GM18502 (cell line): ENCODE measurements around the gene RAPGEF1.

ENCODE experiments used
- ATAC-seq: cut with Tn5 transposase; IDR thresholded peaks from one replicate; pipeline ENCODE4 v1.9.1; 2021; ENCODE audit warnings: mild to moderate bottlenecking; ENCODE audit not compliant: unreplicated experiment, poor library complexity

Gene RAPGEF1

GRCh38 chr9:131616983-131617604 is 122.8 kb downstream of the RAPGEF1 start:
- ATAC-seq: no peak

- ATAC-seq: no peak
Measured at GRCh38 chr9:131614340-131614915, 125.4 kb downstream of the RAPGEF1 start.

- no peak for ATAC-seq
Measured at GRCh38 chr9:131613921-131614320, 126.0 kb downstream of the RAPGEF1 start.

- ATAC-seq: no peak
Measured at GRCh38 chr9:131612851-131613250, 127.0 kb downstream of the RAPGEF1 start.

GRCh38 chr9:131611586-131612315 is 128.1 kb downstream of the RAPGEF1 start:
- no peak for ATAC-seq

- ATAC-seq: no peak
Measured at GRCh38 chr9:131610231-131610761, 129.6 kb downstream of the RAPGEF1 start.

- no peak for ATAC-seq
Measured at GRCh38 chr9:131609099-131609830, 130.6 kb downstream of the RAPGEF1 start.

- ATAC-seq: no peak
Measured at GRCh38 chr9:131608493-131609037, 131.3 kb downstream of the RAPGEF1 start.

GRCh38 chr9:131607591-131607990 is 132.3 kb downstream of the RAPGEF1 start:
- no peak for ATAC-seq

- no peak for ATAC-seq
Measured at GRCh38 chr9:131606896-131607567, 132.8 kb downstream of the RAPGEF1 start.

- ATAC-seq: no peak
Measured at GRCh38 chr9:131605770-131606590, 133.9 kb downstream of the RAPGEF1 start.

GRCh38 chr9:131603711-131604439 is 136.0 kb downstream of the RAPGEF1 start:
- ATAC-seq: no peak

- no peak for ATAC-seq
Measured at GRCh38 chr9:131603199-131603598, 136.7 kb downstream of the RAPGEF1 start.

GRCh38 chr9:131601683-131602181 is 138.1 kb downstream of the RAPGEF1 start:
- no peak for ATAC-seq

- no peak for ATAC-seq
Measured at GRCh38 chr9:131598121-131598520, 141.8 kb downstream of the RAPGEF1 start.

- no peak for ATAC-seq
Measured at GRCh38 chr9:131597246-131597645, 142.6 kb downstream of the RAPGEF1 start.

- no peak for ATAC-seq
Measured at GRCh38 chr9:131596430-131596743, 143.5 kb downstream of the RAPGEF1 start.

GRCh38 chr9:131595696-131596429 is 144.0 kb downstream of the RAPGEF1 start:
- no peak for ATAC-seq
